ENCODE data around the gene ATP9B.
"Not testable (repeated sequence)": the region's sequence is repeated elsewhere in the genome, so short reads cannot be mapped to it uniquely, and the experiment has no call there.

The ATP9B gene

DNA sequence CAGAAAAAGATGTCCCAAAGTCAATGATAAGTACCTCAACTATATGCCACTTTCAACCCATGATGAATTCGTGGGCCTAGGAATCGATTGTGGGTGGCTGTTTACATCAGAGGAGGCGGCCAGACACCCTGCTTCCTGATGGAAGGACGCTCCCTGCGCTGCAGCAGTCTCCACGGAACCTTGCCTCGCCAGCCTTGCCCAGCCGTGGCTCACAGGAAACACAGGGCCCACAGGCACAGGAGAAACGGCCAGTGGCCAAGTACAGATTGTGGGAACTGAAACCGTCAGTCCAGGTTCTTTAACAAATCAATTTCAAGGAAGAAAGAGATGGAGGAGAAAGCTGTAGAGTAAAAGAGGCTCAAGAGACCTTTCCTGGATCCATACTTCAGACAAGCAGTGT is 225.0 kb downstream of the ATP9B start:
- no peak for DNase-seq

DNA sequence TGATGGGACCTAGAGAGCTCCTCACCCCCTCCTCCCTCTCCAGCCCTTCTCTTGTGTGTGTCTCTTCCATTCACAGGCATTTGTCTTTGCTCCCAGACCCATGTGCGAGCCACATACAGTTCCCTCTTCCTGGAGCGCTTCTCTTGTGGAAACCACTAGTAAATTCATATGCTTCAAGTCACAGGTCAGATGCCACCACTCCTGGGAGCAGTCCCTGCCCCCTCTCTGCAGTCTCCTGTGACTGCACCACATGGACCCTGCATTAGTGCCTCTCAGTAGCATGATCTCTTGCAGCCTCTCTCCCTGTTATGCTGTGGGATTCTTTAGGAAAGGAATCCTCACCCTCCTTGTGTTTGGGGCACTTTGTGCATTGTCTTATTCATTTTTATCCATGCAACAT is 230.1 kb downstream of the ATP9B start:
- DNase-seq: no peak

DNA sequence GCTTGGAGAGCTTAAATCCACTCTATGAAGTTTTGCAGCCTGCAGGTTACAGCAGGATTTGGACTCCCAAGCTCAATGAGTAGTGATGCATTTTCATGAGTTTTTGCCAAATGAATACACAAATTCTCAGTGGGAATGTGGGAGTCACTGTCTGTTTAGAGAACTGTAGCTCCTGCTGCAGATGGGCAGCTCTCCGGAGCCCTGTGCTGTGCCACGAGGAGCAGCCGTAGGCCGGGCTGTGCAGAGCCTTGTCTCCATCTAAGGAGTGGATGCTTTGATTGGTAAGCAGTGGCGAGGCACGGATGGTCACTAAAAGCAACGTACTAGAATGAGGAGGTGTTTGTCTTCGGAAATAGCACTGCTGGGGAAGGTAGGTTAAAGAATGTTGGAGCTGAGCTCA is 230.5 kb downstream of the ATP9B start:
- no peak for DNase-seq

DNA sequence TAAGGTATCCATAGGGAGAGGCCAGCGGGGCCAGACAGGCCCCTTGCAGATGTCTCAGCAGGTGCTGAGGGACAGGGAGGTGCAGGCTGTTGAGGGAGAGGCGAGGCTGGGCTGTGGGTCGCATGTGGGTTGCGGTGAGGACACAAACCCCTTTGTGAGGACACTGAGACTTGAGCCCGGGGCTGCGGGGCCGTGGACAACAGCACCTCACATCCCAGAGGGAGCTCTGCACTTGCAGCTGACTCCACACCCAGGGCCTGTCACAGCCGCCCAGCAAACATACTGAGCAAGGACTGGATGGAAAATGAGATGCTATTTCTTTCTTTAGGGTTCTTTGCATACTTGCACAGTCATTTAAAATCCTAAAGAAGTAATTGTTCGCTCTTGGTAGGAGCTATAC is 231.2 kb downstream of the ATP9B start:
- no peak for DNase-seq

DNA sequence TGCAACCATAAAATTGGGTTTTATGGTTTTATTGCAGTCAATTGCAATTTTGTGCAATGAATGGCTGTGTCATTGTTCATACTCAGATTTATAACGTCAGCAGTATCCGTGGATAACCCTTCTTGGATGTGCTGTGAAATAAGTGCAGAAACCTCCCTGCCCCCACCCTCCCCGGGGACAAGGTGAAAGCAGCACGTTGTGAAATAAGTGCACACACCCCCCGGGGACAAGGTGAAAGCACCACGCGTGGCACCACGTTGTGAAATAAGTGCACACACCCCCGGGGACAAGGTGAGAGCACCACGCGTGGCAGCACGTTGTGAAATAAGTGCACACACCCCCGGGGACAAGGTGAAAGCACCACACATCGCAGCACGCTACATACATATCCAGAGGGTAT is 232.9 kb downstream of the ATP9B start:
- no peak for DNase-seq

DNA sequence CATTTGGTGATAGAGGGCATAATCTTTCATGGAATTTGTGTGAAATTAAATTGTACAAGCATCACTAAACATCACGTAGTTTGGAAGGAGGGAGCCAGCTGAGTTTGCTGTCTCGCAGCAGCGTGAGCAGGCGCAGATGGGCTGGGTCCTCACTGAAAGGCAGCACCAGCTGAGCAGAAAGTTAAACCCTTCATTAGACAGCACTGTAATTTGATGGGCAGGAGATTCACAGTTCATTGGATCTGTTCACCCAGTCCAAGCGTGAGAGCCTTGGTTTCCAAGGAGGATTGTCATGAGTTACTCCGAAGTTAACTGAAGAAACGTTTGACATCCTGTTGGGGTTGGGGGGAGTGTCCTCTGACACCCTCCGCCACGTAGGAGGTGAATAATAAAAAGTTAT is 236.7 kb downstream of the ATP9B start:
- no peak for DNase-seq

DNA sequence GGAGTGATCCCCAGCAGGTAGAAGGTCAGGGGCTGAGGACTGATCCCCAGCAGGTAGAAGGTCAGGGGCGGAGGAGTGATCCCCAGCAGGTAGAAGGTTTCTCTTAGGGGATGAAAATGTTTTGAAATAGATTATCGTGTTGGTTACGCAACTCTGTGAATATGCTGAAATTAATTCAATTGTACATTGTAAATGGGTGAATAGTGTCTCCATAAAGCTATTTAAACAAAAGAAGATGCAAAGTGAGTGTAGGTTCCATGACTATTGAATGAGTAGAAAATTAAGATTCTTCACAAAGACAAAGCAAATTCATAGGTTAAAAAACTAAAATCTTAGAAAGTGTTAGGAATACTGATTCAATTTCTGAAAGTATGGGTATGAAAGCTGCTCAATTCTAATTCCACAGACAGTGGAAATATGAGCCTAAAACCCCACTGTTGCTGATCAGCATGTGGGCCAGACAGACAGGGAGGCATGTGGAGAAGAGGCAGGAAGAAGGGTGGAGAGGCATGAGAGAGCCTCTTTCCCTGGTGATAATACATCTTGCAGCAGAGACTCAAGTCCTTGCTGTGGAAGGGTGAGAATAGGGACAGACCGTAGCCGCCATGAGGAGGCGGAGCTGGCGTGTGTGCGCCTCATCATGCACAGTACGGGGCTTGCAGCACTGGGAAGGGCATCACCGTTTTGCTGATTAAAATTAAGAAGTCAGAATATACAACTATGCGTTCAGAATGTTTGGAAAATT is 240.6 kb downstream of the ATP9B start:
- no peak for DNase-seq

DNA sequence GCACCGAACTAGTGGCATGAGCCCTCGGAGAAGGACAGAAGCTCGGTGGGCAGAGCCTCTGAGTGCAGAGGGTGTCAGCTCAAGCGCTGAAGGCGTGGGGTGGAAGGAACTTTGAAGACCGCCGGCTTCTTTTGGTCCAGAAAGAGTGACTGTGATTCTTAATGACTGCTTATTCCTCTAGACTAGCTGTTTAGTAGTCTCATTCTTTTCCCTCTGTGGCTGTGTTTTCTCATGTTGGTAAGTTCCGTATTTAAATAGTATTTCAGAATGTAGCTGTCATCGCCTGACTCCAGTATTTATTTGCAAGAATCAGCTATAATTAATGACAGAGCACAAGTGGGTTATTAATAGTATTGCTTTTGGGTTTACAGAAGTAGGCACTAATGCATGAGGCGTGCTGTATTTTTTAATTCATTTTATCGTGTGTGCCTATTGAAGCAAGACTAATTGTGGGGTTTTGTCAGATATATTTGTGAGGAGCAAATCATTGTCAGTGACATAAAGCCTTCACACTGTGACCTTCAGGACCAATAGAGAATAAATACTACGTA is 245.7 kb downstream of the ATP9B start:
- no peak for DNase-seq

DNA sequence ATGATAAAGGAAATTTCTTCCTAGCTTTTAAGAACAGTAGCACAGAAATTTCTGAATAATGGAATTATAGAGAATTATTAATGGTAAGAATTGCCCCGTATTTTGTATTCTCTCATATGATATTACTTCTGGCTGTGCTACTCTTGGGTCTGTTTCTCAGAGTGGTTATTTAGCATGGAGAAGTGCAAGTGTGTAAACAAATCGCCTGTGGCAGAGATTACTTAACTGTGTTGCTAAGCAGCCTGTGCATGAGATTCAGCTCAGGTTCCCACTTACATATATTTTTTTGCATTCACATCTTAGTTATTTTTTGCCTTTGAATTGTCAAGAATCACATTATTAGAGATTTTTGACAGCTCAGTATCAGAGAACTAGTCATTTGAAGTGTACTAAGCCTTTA is 246.4 kb downstream of the ATP9B start:
- DNase-seq: no peak

DNA sequence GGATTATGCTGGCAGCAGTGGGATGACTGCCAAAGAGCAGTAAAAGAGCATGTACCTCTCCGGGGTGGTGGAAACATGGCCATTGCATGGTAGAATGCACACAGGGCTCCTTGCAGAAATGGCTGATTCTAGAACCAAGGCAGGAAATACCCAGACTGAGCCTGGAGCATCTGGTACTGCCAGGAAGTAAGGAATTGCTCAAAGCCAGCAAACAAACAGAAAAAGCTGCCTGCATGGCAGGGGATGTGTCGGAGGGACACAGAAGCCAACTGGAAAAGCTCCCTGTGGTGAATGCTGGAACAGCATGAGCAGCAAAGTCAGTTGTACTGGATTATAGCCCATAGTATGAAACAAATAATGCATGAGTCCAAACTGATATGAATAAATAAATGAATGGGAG is 248.5 kb downstream of the ATP9B start:
- no peak for DNase-seq

DNA sequence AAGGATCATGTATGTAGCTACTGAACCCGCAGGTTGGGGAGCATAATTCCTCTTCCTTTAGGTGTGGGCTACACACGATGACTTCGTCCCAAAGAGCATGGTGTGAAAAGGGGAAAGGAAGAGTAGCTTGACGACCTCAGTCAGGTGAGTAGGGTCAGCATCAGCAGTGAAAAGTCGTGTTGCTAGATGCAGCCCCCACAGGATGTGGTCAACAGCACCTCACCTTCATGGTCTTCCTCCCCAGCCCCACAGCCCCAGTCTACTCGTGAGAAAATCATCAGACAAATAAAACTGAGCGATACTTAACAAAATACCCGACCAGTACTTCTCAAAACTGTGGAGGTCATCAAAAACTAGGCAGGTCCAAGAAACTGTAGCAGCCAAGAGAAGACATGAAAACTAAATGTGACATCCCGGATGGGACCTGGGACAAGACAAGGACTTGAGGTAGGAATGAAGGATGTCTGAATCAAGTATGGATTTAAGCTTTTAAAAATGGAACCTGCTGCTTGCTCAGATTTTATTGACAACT is 249.0 kb downstream of the ATP9B start:
- no peak for DNase-seq

DNA sequence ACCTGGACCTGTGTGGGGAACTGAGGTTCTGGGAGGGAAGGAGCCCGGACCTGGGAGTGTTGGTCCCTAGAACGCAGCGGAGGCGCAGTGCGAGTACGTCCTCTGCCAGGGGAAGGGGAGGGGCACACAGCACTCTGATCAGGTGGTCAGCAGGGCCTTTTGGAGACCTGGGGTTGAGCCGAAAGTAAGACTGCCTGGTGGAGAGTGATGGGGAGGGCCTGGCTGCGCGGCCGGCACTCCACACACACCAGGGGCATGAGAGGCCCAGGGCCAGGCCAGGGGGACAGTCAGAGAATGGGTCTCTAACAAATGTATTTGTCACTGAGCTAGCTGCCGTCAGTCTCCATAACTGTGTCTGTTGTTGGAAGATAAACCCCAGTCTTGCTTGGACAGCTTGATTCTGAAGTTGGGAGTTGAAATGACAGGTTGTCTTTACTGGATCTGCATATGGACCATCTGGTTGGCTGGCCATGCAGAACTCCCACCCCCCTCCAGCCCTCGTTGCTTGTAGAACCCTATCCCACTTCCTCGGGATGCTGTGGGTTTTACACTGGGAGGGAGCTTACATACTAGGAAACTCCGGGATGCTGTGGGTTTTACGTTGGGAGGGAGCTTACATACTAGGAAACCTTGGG is 251.1 kb downstream of the ATP9B start:
- DNase-seq: no peak

DNA sequence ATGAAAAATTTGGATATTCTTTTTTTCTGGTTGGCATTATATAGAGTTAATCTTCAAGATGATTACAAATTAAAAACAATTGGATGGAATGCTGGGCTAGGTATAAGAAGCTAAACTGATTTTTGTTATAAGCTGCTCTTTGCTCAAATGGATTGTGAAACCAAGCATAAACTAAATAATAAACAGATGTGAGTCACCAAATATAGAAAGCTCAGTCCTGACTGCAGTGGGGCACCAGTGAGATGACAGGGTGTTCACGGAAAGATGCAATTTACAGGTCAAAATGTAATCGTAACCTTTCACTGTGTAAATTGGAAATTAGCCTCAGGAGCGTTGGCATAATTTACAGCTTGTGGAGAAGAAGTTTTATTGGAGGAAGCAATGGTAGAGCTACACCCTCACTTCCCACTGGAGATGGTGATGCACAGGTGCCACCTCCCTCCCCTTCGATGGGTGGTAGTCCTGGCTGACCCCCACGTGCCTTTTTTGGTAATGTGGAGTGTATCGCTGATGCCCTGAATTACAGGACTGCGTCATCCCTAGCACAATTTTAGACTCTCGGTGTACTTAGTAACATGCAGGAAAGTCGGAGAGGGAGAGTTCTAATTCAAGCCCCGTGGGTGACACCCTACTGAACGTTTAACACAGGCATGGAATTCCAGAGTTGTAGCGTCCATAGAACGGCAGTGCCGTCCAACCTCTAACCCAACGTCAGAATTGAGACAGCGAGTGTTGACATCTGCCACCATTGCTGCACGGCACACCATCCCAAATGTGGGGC is 252.6 kb downstream of the ATP9B start:
- DNase-seq: no peak

DNA sequence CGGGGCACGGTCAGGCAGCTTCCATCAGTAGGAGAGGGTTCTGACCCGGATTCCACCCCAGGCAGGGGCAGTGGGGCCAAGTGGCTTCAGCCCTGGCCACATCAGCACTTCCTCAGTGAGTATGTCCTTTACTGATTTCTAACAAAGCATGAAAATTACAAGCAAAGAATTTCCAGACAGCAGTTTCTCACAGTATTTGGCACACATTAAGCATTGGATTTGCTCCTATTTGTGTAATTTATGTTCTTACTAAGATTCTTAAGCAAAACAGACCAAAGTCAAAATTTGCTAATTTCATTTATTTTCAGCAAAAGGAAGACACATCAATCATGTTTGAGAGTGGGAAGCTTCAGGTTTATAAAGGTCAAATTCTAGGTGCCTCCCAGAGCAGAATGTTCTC is 253.2 kb downstream of the ATP9B start:
- no peak for DNase-seq

DNA sequence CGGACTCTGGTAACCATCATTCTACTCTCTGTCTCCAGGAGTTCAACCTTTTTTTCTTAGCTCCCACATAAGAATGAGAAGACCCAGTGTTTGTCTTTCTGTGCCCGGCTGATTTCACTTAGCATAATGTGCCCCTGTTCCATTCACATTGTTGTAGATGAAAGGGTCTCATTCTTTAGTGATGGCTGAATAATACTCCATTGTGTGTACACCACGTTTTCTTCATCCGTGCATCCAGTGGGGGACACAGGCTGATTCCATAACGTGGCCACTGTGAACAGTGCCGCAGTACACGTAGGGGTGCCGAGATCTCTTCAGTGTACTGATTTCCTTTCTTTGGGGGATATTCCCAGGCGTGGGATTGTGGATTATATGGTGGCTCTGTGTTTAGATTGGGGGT is 254.3 kb downstream of the ATP9B start:
- DNase-seq: no peak

DNA sequence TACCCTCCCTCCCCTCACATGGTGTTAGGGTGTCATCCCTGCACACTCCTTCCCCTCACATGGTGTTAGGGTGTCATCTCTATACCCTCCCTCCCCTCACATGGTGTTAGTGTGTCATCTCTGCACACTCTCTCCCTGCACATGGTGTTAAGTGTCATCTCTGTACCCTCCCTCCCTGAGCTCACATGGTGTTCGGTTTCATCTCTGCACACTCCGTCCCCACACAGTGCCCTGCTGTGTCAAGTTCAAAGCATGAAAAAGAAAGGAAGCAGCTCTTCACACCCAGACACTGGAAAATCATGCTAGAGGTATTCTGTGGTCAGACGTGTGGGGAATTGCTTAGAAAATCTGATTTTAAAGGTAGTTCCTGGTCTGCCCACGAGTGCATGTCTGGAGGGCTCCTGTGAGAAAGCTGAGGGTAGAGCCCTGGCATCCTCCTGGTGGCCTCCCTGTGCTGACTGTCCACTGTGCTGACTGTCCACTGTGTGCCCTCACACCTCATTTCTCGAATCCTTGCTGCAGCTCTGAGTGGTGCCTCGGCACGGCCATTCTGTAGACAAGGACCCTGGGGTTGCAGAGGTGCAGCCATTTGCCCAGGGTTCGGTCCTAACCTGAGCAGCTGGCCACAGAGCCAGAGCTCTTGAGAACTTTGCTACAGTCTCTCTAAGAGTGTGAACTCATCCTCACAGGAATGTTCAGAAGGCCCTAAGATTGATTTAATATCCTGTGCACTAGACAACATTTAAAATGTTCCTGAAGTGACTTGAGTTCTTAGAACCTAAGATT is 257.4 kb downstream of the ATP9B start:
- no peak for DNase-seq

DNA sequence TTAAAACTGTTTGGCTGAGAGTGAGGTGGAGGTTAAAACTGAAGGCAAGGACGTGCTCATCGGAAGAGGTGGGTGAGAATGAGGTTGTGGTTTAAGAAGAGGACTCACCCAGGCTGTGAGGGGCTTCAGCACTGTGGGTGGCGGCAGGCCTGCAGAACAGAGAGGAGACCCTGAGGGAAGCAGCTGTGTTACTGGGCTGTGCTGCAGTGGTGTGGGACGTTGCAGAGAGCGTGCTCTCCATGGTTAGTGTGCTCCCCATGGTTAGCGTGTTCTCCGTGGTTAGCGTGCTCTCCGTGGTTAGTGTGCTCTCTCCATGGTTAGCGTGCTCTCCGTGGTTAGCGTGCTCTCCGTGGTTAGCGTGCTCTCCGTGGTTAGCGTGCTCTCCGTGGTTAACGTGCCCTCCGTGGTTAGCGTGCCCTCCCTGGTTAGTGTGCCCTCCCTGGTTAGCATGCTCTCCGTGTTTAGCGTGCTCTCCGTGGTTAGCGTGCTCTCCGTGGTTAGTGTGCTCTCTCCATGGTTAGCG is 258.1 kb downstream of the ATP9B start:
- no peak for DNase-seq

DNA sequence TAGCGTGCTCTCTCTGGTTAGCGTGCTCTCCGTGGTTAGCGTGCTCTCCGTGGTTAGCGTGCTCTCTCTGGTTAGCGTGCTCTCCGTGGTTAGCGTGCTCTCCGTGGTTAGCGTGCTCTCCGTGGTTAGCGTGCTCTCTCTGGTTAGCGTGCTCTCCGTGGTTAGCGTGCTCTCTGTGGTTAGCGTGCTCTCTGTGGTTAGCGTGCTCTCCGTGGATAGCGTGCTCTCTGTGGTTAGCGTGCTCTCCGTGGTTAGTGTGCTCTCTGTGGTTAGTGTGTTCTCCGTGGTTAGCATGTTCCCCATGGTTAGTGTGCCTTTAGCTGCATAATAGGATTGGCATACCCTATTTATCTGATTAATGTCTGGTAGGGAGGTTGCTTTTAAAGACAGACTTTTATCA is 258.7 kb downstream of the ATP9B start:
- not testable (repeated sequence) for DNase-seq

DNA sequence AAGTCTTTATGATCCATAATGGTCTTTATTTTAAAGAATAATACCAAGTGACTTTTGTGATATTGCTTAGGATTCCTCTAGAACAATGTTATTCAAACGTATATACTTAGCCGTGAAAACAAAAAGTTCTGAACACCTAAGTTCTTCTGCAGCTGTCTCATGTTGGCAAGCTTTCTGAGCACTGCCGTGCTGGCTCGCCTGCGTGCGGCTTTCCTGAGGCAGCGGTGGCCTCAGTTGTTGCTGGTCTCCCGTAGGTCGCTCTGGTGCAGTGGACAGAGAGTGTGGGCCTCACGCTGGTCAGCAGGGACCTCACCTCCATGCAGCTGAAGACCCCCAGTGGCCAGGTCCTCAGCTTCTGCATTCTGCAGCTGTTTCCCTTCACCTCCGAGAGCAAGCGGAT is 259.7 kb downstream of the ATP9B start:
- no peak for DNase-seq

DNA sequence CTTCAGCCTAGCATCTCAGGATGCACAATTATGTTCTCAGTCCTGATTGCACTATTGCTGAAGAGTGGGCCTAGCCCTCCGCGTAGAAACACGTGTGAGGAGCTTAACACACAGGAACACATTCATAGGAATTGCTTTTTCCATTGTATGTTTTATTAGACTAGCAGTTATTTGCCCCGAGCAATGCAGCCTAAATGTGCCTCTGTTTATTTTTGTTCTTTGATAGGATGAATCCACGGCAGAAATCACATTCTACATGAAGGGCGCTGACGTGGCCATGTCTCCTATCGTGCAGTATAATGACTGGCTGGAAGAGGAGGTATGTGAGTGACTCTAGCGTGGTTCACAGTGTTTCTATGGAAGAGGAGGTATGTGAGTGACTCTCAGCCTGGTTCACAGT is 260.6 kb downstream of the ATP9B start:
- no peak for DNase-seq

DNA sequence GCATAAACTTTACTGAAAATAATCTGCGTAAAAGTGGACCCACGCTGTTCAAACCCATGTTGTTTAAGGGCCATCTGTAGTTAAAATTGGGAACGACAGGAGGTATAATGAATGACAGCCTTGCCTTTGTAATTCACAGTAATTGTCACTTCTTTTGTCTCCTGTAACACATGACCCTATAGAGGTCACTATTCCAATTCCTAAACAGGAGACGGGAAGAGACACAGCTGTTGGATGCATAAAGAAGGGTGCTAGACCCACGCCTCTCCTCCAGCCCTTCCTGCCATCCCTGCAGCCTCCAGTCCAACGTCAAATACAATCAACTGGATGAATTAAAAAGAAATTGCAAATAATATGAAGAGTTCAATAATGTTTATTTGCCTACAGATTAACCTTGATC is 263.5 kb downstream of the ATP9B start:
- no peak for DNase-seq

DNA sequence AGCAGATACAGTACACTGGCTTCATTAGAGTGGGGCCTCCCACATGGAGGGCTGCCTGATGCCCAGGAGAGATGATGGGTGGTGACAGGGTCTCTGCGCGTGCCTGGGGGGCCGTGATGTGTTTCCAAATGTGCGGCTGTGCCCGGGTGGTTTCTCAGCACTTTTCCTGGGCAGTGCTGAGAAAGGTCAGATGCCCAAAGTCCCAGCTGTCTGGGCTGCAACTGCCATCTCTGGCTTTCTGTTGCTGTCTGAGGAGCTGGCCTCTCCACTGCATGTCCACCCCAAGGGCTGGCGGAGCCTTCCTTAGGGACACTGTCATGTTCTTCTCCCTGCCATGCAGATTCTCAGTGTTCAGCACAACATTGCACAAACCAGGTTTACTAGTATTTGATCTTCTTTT is 263.9 kb downstream of the ATP9B start:
- no peak for DNase-seq
